RPMI8226 (cell line): Measurements from ENCODE around the gene SVOPL.
"Not testable (repeated sequence)": the region's sequence is repeated elsewhere in the genome, so short reads cannot be mapped to it uniquely, and the experiment has no call there.

Experiments
- DNase-seq: peaks from one replicate; pipeline ENCODE4 v3.0.0-alpha.2; 2015

SVOPL gene

DNA sequence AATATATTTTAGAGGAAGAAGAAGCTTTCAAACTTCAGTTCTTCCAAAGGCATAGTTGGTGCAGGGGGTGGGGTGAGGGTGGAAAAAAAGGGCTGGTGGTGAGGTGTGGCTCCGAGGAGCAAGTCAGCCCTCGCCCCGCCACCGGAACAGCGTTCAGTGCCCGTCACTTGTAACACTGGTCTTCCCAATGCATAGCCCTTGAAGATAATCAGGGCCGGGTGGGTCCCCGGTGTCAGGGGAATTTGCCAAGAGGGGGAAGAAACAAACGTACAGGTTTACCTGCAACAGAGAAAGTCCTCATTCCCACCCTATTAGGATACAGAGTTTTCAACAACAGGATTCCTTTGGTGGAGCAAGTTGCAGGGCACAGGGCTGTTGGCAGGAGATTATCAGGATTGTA, 1.5 kb downstream of the SVOPL start:
- no peak for DNase-seq

DNA sequence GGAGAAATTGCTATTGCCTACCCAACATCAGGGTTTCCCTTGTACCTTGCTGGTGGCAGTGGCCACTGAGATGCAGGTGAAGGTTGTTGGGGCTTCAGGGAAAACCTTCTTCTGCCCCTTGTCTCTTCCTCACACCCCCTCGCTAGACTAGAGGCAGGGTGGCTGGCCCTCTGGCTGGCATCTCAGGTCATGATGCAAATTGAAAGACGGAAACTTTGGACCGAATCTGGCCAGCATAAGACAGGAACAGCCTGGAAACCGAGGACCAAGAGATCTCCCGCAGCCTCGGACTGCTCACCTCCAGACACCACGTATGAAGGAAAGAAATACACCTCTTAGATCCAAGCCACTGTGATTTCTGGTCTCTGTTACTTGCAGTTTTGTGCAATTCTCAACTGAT, 2.9 kb downstream of the SVOPL start:
- no peak for DNase-seq

DNA sequence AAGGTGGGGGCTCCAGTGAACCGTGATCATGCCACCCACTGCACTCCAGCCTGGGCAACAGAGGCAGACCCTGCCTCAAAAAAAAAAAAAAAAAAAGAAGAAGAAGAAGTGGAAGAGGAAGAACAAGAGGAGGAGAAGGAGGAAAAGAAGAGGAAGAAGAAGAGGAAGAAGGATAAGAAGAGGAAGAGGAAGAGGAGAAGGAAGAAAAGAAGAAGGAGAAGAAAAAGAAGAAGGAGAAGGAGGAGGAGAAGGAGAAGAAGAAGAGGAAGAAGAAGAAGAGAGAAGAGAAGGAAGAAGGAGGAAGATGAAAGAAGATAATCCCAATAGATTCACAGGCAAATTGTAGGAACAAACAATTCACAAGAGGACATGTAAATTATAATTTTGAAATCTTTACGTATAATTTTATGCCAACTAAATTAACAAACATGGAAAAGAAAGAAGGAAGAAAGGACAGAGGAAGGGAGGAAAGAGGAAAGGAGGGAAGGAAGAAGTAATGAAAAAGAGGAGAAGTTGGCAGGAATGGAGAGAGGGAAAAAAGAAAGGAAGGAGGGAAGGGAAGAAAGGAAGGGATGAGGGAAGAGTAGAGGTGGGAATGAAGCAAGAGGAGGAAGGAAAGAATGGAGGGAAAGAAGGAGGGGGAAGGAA, 3.5 kb downstream of the SVOPL start:
- no peak for DNase-seq

DNA sequence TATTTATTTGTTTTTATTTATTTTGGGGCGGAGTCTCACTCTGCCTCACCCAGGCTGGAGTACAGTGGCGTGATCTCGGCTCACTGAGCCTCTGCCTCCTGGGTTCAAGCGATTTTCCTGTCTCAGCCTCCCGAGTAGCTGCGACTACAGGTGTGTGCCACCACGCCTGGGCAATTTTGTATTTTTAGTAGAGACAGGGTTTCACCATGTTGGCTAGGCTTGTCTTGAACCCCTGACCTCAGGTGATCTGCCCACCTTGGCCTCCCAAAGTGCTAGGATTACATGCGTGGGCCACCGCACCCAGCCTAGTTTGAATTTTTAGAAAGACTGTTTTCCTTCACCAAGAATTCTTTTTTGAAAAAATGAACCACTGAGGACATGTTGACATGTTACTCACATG, 5.4 kb downstream of the SVOPL start:
- DNase-seq: not testable (repeated sequence)

DNA sequence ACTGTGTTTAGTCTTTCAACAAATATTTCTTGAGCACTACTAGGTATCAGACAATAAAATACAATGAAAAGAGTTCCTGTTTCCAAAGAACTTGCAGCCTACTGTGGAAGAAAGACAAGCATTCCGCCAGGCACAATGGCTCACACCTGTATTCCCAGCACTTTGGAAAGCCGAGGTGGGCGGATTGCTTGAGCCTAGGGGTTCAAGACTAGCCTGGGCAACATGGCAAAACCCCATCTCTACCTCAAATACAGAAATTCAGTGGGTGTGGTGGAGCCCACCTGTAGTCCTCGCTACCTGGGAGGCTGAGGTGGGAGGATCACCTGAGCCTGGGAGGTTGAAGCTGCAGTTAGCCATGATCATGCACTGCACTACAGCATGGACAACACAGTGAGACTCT, 6.1 kb downstream of the SVOPL start:
- no peak for DNase-seq

DNA sequence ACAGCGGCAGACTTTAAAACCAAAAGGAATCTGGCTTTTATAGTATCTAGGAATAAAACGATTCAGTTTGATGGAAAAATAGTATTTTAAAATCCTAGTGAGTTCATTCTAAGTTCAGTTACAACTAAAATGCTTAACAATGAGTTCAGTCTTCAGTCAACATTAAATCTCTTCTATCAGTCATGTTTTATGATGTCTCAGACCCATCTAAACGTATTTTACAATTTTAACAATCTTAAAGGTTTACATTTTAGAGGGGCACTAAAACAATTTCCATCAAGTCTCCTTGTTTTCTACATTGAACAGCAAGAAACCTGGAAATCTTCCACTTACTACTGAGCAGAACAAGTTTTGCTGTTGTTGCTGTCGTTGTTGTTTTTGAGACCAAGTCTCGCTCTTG, 10.0 kb downstream of the SVOPL start:
- no peak for DNase-seq

DNA sequence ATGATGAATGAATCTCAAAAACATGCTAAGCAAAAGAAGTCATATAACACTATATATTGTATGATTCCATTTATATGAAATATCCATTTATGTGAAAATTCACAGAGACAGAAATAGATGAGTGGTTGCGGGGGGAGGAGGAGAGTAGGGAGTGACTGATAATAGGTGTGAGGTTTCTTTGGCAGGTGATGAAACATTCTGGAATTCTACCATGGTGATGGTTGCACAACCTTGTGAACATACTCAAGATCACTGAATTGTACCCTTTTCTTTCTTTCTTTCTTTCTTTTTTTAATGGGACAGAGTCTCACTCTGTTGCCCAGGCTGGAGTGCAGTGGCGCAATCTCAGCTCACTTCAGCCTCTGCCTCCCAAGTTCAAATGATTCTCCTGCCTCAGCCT, 10.7 kb downstream of the SVOPL start:
- no peak for DNase-seq

DNA sequence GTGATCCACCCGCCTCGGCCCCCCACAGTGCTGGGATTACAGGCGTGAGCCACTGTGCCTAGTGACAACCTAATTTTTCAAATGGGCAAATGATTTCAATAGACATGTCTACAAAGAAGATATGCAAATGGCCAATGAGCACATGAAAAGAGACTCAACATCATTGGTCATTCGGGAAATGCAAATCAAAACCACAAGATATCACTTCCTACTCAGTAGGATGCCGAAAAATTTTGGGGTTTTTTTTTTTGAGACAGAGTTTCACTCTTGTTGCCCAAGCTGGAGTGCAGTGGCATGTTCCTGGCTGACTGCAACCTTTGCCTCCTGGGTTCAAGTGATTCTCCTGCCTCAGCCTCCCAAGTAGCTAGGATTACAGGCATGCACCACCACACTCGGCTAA, 13.1 kb downstream of the SVOPL start:
- DNase-seq: not testable (repeated sequence)

DNA sequence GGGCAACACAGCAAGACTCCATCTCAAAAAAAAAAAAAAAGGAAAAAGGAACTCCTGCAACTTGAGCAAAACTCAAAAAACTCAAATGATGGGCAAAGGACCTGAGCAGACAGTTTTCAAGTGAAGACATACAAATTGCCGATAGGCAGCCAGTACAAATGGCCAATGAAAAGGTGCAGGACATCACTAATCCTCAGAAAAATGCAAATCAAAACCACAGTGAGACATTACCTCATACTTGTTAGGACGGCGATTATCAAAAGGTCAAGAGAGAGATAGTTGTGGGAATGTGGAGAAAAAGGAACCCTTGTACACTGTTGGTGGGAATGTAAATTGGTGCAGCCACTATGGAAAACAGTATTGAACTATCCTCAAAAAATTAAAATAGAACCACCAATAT, 16.8 kb downstream of the SVOPL start:
- DNase-seq: no peak

DNA sequence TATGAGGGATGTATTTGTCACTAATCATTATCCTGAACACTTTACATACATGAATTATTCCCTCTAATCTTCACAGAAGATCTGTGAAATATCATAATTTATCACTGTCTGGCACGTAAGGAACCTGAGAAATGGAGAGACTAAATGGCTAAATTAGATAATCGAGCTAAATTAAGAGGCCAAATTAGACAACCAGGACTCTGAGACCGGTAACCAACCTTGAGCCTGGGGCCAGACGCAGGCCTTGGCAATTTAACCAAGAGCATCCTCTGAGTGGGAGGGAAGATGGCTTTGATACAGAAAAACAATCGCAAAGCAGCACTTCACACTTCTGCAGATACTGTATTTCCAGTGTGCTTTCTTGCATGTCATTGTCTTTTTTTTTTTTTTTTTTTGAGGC, 21.4 kb downstream of the SVOPL start:
- DNase-seq: no peak

DNA sequence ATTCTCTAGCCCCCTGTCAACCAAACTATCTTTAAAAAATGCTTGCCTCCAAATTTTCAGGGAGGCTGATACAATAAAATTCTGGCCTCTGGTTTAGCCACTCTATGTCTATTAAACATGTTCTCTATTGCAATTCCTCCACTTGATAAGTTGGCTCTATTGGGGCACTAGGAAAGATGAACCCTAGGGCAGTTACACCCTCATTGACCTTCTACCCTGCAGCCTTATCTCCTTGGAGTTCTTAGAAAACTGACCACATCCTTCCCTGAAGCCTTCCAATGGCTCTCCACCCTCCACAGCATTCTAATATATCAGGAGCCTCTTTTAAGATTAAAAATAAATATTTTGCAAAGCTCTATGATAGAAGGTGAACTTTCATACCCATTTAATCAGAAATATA, 30.6 kb downstream of the SVOPL start:
- no peak for DNase-seq

DNA sequence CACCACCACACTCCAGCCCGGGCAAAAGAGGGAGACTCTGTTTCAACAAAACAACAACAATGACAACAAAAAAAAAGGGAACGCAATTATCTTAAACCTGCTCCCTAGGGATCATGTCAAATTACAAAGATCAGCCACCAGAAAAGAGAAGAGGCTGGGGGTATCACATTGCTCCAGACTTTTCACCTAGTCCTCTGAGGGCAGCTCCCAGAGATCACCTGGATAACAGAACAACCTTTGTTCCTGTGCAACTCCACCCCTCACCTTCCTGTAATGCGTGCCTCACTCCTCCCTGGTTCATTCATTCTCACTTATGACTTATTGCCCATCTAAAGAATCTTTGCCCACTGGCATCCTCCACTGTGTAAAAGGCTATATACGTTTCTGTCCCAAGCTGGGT, 31.8 kb downstream of the SVOPL start:
- DNase-seq: no peak

DNA sequence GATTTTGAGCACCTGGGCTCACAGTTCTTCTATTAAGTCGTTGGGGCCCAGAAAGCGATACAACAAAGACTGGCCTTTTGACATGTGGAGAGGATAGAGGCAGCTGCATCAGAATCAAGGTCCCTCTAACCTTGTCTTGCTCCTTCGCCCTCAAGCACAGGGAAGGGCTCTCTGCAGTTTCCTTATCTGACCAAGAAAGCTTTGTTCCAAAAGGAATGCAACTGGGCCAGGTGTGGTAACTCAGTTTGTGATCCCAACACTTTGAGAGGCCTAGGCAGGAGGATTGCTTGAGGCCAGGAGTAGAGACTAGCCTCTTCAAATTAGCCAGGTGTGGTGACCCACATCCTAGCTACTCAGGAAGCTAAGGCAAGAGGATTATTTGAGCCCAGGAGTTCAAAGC, 32.2 kb downstream of the SVOPL start:
- DNase-seq: no peak

DNA sequence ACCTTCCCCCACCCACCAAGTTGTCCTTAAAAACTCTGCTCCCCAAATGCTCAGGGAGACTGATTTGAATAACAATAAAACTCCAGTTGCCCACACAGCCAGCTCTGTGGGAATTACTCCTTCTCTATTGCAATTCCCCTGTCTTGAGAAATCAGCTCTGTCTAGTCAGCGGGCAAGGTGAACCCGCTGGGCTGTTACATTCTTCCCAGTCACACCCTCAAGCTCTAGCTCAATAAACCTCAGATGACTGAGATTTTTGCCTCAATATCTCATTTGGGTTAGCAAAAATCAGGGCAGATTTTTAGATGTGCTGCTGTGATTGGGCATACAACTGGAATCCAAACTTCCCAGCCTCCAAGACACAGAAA, 32.9 kb downstream of the SVOPL start:
- no peak for DNase-seq

DNA sequence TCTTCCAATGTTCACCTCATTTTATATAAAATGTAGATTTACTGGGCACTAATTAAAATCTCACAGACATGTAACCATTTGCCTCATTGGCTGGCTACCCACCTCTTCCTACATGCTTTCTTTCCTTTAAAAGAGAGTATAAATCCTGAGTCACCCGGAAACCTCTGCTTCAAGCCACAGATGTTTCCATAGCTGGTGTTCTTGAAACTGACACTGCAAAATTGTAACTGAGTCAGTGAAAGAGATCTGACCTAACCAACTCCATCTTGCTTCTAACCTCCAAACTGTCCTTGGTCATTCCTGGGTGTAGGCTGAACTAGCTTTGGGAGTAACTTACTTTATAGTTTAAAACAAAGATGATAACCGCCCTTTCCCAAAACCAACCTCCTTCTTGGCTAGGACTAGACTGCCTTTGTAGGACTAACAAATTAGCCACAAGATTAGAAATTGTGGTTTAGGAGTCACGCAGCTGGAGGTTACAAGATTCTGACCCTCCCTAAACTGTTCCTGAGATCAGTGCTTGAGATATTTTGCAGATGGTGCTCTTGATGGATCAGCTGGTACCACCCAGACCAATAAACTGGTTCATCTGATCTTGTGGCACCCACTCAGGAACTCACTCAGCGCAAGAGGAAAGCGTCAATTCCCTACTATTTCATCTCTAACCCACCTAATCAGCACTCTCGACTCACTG, 33.5 kb downstream of the SVOPL start:
- DNase-seq: no peak

DNA sequence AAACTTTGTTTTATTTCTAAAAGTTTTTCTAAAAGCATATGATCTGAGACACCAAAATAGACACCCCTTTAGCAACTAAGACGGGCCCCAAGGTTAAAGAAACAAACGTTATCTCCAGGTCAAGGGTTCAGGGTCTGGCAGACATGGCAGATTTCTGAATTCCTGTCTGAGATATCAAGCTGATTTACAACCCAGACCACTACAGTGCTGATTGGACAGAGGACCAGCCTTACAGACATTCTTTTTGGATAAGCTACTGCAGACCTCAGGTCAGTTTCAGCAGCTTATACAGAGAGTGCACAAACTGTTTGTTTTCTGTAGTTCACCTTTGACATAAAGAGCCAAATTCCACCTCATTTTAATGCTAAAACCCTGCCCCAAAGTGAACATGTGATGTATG, 34.8 kb downstream of the SVOPL start:
- no peak for DNase-seq

DNA sequence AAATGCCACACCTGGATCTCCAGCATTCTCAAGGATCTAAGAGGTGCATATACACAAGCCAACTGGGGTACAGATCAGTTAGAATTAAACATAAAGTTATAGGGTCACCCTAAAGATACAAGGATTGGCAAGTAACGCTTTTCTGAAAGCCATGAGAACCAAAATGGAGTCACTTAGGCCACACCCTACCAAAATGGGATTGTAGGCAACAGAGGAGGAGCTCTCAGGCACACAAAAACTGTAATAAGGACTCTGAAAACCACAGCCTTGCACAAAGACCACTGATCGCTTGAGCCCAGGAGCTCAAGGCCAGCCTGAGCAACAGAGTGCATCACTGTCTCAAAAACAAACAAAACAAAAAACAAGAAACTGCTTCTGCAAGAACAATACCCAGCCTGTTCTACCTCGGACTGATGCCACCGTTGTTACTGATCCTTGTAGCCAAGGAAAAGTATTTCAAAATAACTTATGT, 35.5 kb downstream of the SVOPL start:
- DNase-seq: no peak

DNA sequence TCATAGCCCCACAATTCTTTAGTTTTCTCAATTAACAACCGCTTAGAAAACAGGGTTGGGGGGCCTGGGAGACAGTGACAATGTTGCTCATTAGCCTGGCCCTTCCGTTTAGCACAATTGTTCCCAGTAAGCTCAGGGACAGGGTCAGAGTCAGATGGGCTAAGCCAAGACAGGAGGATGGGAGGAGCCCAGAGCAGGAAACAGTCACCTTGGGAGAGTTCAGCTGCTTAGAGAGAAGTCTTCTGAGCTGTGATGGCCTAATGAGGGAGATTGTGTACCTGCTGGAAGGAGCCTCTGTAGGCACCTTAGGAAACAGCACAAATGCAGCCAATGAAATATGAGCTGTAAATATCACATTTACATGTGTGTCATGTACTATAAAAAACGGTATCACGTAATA, 35.9 kb downstream of the SVOPL start:
- no peak for DNase-seq

DNA sequence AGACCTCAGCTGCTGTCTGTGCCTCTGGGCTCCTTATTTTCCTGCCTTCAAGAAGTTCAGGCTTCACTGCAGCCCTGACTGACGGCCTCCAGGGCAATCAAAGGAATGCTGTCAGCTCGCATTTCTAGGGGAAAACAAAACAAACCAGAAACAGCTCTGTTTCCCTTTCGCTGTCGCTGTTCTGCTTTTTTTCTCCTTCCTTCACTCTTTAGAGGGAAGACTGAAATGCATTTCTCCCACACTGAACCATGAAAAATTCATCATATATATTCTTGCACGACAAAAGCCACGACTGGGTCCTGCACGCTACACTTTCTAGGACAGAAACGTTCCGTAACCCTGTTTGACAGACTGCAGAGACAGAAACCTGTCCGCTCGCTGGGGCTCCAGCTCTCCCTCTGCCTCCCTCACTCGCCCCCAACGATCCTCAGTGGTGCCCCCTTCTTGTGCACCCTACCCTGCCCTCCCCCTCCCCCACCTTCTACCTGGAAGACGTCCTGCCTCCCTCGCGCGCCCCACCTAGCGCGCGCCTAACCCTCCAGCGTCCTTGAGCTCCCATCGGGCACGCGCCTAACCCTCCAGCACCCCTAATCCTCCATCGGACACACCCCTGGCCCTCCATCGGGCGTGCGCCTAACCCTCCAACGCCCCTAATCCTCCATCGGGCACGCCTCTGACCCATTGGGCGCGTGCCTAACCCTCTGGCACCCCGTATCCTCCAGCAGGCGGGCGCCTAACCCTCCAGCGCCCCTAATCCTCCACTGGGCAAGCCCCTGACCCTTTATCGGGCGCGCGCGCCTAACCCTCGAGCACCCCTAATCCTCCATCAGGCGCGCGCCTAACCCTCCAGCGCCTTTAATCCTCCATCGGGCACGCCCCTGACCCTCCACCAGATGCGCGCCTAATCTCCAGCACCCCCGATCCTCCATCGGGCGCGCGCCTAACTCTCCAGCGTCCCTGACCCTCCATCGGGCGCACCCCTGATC, 37.1 kb downstream of the SVOPL start:
- no peak for DNase-seq

DNA sequence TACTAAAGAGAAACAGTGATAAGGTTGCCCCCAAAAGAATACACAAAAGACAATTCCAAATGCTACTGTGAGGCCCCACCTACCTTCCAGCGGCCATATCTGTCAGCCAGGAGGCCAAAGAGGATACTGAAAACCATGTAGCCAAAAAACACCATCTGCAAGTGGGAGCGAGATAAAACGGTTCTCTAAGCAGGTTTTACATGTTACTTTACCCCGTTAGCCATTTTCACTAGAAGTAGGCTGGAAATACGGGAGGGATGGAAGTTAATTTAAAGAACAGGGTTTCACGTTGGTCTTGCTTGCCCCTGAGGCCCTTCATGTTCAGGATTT, 38.2 kb downstream of the SVOPL start:
- DNase-seq: no peak

DNA sequence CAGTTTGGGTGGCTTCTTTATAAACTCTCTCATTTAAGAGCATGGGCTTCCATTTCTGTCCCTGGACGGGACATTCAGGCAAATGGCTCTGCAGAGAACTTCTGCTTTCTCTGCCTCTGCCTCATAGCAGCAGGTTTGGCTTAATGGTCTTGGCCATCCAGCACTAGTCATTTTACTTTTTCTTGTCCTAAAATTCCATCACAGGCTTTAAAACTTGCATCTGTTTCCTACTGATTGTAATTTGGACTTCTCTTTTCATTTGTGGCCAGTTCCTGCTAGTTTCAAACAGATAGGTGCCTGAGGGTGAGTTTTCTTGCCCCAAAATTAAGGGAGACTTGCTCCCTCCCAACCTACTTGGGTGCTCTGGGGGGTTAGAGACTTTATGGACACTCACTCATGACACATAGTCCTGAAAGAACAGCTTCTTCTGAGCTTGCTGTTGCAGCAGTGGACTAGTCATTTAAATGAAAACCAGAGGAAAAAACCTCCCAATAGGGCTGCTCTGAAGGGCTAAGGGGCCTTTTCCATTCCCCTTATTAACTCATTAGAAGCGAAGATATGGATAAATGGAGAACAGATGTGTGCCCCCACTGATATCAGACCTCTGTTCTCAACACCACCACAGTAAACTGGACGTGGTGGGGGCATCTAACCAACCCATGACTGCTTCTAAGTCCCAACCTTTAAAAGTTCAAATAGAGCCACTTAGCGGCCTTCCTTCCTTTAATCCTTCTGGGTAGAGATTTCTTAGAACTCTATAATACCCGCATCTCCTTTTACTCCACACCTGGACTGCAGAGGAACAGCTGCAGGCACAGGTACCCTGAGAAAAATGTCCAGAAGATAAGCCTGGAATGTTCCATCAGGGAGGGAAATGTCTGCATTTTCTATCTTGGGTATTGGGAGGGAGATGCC, 38.8 kb downstream of the SVOPL start:
- no peak for DNase-seq

DNA sequence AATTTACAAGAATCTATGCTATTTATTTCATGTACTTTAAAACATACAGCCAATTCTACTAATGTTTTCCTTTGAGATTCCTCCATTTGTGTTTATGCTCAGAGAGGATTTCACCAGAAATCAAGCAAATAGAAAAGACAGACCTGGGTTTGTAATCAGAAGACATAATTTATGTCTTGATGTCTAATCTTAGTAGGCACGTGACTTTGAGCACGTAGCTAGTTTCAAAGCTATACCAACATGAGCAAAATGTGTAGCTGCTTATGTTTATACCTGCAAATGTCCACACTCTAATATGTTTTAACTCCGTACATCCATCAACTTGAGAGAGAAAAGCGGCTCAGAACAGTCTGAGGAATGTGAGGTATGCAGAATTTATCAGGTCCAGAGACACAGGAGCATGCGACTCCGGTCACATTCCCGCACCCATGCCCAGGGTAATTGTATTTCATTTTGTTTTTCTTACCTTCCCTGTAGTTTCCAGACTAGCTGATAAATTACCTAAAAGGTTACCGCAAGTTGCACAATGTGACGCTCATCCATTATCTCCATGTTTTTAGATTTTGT, 40.0 kb downstream of the SVOPL start:
- no peak for DNase-seq

DNA sequence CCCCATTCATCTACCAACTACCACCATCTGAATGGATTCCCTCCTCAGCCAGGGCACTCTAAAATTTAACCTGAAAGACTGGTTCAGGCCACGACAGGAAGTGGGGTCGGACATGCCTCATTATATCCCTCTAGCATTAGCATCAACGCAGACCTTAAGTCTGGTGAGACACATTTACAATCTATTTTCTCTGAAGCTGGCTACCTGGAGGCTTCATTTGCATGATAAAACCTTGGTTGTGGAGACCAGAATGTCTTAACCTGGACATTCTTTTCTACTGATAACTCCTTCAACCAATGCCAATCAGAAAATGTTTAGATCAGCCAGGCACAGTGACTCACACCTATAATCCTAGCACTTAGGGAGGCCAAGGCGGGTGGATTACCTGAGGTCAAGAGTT, 42.3 kb downstream of the SVOPL start:
- DNase-seq: no peak
